Left lung (tissue), 10 donors: ENCODE data around the gene LINC00632. TPM values are rescaled to one million over a fixed set of nuclear protein-coding genes. Genes with fewer than 3 reads are reported as not detected.

Experiments
- ATAC-seq: fragments of 200-7000 bp; cut with Tn5 transposase; one replicate; pipeline ENCODE4 v1.9.1; 2020; ENCODE audit warnings: moderate library complexity
- DNase-seq, 4 donors: peaks; one replicate each; pipeline ENCODE4 v3.0.0-alpha.2; 2013 to 2020
- H3K27ac ChIP-seq, 2 donors: fragments of 200-600 bp; sonication (generic) in 1 of 2; one replicate each; pipeline versions ENCODE4 v1.5.0 to v1.8.0; 2020 to 2021
- H3K27me3 ChIP-seq, 2 donors: fragments of 200-600 bp; sonication (generic) in 1 of 2; one replicate each; pipeline versions ENCODE4 v1.5.0 to v1.8.0; 2020 to 2021
- H3K36me3 ChIP-seq, 2 donors: fragments of 200-600 bp; sonication (generic) in 1 of 2; one replicate each; pipeline versions ENCODE4 v1.5.0 to v1.8.0; 2020 to 2021
- H3K4me1 ChIP-seq, 2 donors: fragments of 200-600 bp; one replicate each; pipeline ENCODE4 v1.8.0; 2021
- H3K4me3 ChIP-seq, 2 donors: fragments of 200-600 bp; sonication (generic) in 1 of 2; one replicate each; pipeline versions ENCODE4 v1.5.0 to v1.8.0; 2020 to 2021; ENCODE audit warnings: mild to moderate bottlenecking in 1 of 2
- H3K9me3 ChIP-seq, 2 donors: fragments of 200-600 bp; sonication (generic) in 1 of 2; one replicate each; pipeline versions ENCODE4 v1.5.0 to v1.8.0; 2020 to 2021
- intact Hi-C, 2 donors: fragments of 100-400 bp; cut with DNase I; formaldehyde crosslinking; loops; one replicate each; pipeline versions ENCODE4 v1.11.2 to v1.14.2; 2022
- polyA plus RNA-seq, 6 donors: library from polyadenylated mRNA; unstranded; fragments of 120-200 nt; gene quantifications; one replicate each; pipeline ENCODE4 v1.2.1, GENCODE V29; 2013; ENCODE audit not compliant: insufficient read length in 6 of 6
- total RNA-seq, 2 donors: library from RNA; stranded (reverse); fragmentation: NEBNext Ultra II Directional; extraction: Animal tissue kit (Norgen Biotek cat#: 25700); gene quantifications; one replicate each; pipeline ENCODE4 v1.2.1, GENCODE V29; 2021
- TF ChIP-seq, protein P1 (sequence below), 2 donors: fragments of 200-600 bp; sonication (generic) in 1 of 2; IDR thresholded peaks; one replicate each; pipeline versions ENCODE4 v1.5.0 to v1.8.0; 2021; ENCODE audit warnings: antibody characterized with exemption in 2 of 2
- donor health status: DM: no; HTN: yes; CAD: no.
- donor health status: DM: no; HTN: no; CAD: no.

The LINC00632 gene
- total and polyA plus RNA-seq, 8 donors, result 19.2 to 458 (median 35.4) TPM

DNA sequence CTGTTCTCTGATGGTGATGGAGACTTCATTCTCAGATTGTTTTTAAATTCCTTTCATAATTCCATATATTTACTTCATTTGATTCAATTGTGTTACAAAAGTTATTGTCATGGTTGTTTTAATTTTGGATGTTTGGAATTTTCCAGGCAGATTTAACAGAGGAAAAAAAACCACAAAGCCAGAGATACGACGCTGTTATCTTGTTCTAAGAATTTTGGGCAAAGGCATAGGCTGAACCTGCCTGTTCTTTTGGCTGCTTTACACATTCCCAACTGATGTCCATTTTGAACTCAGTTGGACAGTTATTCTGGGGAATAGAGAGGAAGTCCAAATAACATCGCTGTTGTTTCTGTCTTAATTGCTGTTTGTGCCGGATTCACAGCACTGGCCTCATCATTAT lies 65.7 kb downstream of the LINC00632 start:
- Histone ChIP-seq H3K27me3 (no peaks in the 10 kb centered on the region), H3K9me3 (no peaks in the 10 kb centered on the region), H3K4me1 (no peaks in the 10 kb centered on the region), H3K27ac (no peak overlapping the region), H3K36me3 (no peaks in the 10 kb centered on the region), H3K4me3 (no peak overlapping the region)
- intact Hi-C loops, result no loop called here
- ATAC-seq, result no peak
- DNase-seq, result no peak
- TF ChIP-seq, protein P1, sequence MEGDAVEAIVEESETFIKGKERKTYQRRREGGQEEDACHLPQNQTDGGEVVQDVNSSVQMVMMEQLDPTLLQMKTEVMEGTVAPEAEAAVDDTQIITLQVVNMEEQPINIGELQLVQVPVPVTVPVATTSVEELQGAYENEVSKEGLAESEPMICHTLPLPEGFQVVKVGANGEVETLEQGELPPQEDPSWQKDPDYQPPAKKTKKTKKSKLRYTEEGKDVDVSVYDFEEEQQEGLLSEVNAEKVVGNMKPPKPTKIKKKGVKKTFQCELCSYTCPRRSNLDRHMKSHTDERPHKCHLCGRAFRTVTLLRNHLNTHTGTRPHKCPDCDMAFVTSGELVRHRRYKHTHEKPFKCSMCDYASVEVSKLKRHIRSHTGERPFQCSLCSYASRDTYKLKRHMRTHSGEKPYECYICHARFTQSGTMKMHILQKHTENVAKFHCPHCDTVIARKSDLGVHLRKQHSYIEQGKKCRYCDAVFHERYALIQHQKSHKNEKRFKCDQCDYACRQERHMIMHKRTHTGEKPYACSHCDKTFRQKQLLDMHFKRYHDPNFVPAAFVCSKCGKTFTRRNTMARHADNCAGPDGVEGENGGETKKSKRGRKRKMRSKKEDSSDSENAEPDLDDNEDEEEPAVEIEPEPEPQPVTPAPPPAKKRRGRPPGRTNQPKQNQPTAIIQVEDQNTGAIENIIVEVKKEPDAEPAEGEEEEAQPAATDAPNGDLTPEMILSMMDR (IDR thresholded peaks at IDR 0.05), result no peak

DNA sequence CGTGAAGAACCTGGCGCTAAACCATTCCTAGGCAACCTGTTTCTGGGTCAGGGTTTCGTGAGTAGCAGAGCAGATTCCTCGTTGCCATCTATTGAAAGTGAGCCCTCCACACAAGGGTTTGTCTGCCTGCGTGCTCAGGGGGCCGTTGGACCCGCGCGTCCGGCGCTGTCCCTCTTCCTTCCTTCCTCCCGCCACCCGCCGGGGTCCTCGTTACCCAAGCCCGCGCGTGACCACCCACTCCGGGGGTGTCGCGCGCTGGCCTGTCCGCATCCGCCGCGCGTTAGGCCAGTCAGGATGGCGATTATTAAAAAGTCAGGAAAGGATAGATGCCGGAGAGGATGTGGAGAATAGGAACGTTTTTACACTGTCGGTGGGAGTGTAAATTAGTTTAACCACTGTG lies 66.8 kb downstream of the LINC00632 start:
- TF ChIP-seq, protein P1 (IDR thresholded peaks at IDR 0.05), result no peak
- H3K4me3 ChIP-seq, result no peak overlapping the region
- DNase-seq, result no peak
- no peaks in the 10 kb centered on the region for H3K27me3 ChIP-seq
- H3K36me3 ChIP-seq, result no peaks in the 10 kb centered on the region
- no peaks in the 10 kb centered on the region for H3K9me3 ChIP-seq
- ATAC-seq, result no peak
- intact Hi-C loops, result no loop called here
- H3K27ac ChIP-seq, result no peak overlapping the region
- no peaks in the 10 kb centered on the region for H3K4me1 ChIP-seq

DNA sequence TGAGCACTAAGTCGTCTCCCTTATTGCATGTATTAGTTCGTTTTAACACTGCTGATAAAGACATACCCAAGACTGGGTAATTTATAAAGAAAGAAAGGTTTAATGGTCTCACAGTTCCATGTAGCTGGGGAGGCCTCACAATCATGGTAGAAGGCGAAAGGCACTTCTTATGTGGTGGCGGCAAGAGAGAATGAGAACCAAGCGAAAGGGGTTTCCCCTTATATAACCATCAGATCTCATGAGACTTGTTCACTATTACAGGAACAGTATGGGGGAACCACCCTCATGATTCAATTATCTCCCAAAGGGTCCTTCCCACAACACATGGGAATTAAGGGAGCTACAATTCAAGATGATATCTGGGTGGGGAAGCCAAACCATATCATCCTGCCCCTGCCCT lies 85.1 kb downstream of the LINC00632 start:
- TF ChIP-seq, protein P1 (IDR thresholded peaks at IDR 0.05), result no peak
- DNase-seq (no peak), ATAC-seq (no peak)
- H3K4me3 ChIP-seq, result no peak overlapping the region
- H3K9me3 ChIP-seq, result no peaks in the 10 kb centered on the region
- no peaks in the 10 kb centered on the region for H3K36me3 ChIP-seq
- H3K4me1 ChIP-seq, result no peaks in the 10 kb centered on the region
- no peaks in the 10 kb centered on the region for H3K27me3 ChIP-seq
- intact Hi-C loops, result no loop called here
- no peak overlapping the region for H3K27ac ChIP-seq

DNA sequence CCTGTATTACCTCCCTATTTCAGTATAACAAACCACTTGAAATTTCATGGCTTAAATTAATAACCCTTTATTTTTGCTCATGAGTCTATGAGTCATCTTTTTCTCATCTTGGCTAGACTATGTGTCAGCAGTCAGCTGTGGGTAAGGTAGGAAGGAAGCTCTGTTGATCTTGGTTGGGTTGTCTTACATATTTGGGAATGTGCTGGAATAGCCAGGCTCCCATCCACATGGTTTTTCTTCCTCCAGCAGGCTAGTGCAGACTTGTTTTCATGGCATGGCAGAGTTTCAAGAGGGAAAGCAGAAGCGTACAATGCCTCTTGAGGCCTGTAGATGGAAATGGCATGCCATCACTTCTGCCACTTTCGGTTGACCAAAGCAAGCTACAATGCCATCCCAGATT lies 89.7 kb downstream of the LINC00632 start:
- Histone ChIP-seq H3K27ac (no peak overlapping the region), H3K36me3 (no peaks in the 10 kb centered on the region), H3K4me3 (no peak overlapping the region), H3K4me1 (no peaks in the 10 kb centered on the region), H3K27me3 (no peaks in the 10 kb centered on the region), H3K9me3 (no peaks in the 10 kb centered on the region)
- intact Hi-C loops, result no loop called here
- ATAC-seq (no peak), DNase-seq (no peak)
- TF ChIP-seq, protein P1 (IDR thresholded peaks at IDR 0.05), result no peak

DNA sequence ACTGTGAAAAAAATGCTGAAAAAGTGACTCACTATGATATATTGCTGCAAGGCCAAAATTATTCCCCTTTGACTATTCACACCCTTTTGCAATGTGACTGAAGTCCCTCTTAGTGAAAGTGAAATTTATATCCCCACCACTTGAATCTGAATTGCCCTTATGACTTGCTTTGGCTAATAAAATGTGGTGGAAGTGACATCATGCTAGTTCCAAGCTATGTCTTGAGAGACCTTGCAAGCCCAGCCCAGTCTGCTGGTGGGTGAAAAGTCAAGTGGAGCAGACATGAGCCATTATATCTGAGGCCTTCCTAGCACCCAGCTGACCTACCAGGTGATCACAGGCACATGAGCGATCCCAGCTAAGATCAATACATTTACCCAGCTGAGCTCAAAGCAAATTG lies 94.7 kb downstream of the LINC00632 start:
- intact Hi-C loops, result no loop called here
- H3K36me3 ChIP-seq, result no peaks in the 10 kb centered on the region
- TF ChIP-seq, protein P1 (IDR thresholded peaks at IDR 0.05), result no peak

More for the DNA sequence above, 94.7 kb downstream of the LINC00632 start:
- DNase-seq (no peak), ATAC-seq (peak; percentile 16)
- Histone ChIP-seq H3K4me1 (no peaks in the 10 kb centered on the region), H3K4me3 (no peak overlapping the region), H3K27ac (no peak overlapping the region), H3K9me3 (no peaks in the 10 kb centered on the region), H3K27me3 (no peaks in the 10 kb centered on the region)
